HCT116 (cell line): ENCODE measurements around the gene BTBD18. TPM values are rescaled to one million over a fixed set of nuclear protein-coding genes. Genes with fewer than 3 reads are reported as not detected.

Source experiments
- ATAC-seq: fragments of 200-7000 bp; cut with Tn5 transposase; 2 replicates; pipeline ENCODE4 v1.9.1; 2020; ENCODE audit warnings: mild to moderate bottlenecking, moderate library complexity
- BruUV-seq: library from RNA; stranded (reverse); fragments of 400-500 nt; replicated peaks from 2 replicates; lab custom pipeline; 2021; lab: Mats Ljungman, UMichigan
- CTCF ChIA-PET: fragments of 300-600 bp; sonication (Branson Sonifier 250); formaldehyde crosslinking; loops from one replicate; lab custom pipeline; 2021; ENCODE audit warnings: antibody characterized with exemption; lab: Charles Lee
- POLR2A ChIA-PET: fragments of 300-600, 350-600 bp; sonication (Branson Sonifier 250); formaldehyde crosslinking; loops from one replicate; lab custom pipeline; 2021; ENCODE audit warnings: antibody characterized with exemption; lab: Charles Lee
- RAD21 ChIA-PET, 2 experiments: fragments of 300-600 bp; sonication (Branson Sonifier 250); formaldehyde crosslinking; loops; one replicate each; lab custom pipeline; 2023; ENCODE audit warnings: low total read pairs in 2 of 2; ENCODE audit not compliant: uncharacterized antibody in 2 of 2, unreplicated experiment in 2 of 2, low non-redundant PET in 1 of 2; lab: Charles Lee
- DNase-seq: peaks from one replicate; pipeline ENCODE4 v3.0.0-alpha.2; 2010; ENCODE audit warnings: low read depth, low spot score
- H2AFZ ChIP-seq: fragments of 200-600 bp; shearing (Covaris generic), sonication (generic); 2 replicates; pipeline ENCODE4 v1.6.1; 2017; ENCODE audit warnings: low read depth, mixed run types, mixed read lengths, antibody characterized with exemption, low read length; ENCODE audit not compliant: poor library complexity, severe bottlenecking
- H3K27ac ChIP-seq: 2 replicates; pipeline ENCODE4 v1.5.1; 2012; ENCODE audit warnings: low read depth, low read length
- H3K27me3 ChIP-seq: fragments of 200-600 bp; sonication (generic); 2 replicates; pipeline ENCODE4 v1.6.1; 2016; ENCODE audit warnings: mixed run types, low read length, mixed read lengths; ENCODE audit not compliant: insufficient read depth
- H3K36me3 ChIP-seq, 2 experiments: fragments of 200-500 bp in 1 of 2; fragments of 200-600 bp in 1 of 2; sonication (Bioruptor generic) in 1 of 2; sonication (generic) in 1 of 2; 2 replicates each; pipeline versions ENCODE4 v1.5.1 to v1.6.1; 2014 to 2016; ENCODE audit warnings: low read length in 2 of 2, inconsistent platforms in 1 of 2, mixed read lengths in 1 of 2, mixed run types in 1 of 2; ENCODE audit not compliant: insufficient read depth in 2 of 2, control insufficient read depth in 1 of 2
- H3K4me1 ChIP-seq, 2 experiments: fragments of 200-600 bp in 1 of 2; sonication (generic) in 1 of 2; 2 replicates each; pipeline versions ENCODE4 v1.5.1 to v1.6.1; 2012 to 2017; ENCODE audit warnings: low read length in 2 of 2, inconsistent platforms in 1 of 2, mild to moderate bottlenecking in 1 of 2, mixed read lengths in 1 of 2, mixed run types in 1 of 2, moderate library complexity in 1 of 2; ENCODE audit not compliant: insufficient read depth in 2 of 2, control insufficient read depth in 1 of 2
- H3K4me2 ChIP-seq: fragments of 200-600 bp; sonication (generic); 2 replicates; pipeline ENCODE4 v1.6.1; 2017; ENCODE audit warnings: mixed run types, low read length, mixed read lengths
- H3K4me3 ChIP-seq, 2 experiments: fragments of 200-600 bp in 1 of 2; sonication (generic) in 1 of 2; replicated peaks in 1 of 2; 2 replicates each; pipeline ENCODE4 v1.5.1; 2011 to 2016; ENCODE audit warnings: low read length in 2 of 2, control low read depth in 1 of 2, low read depth in 1 of 2, mild to moderate bottlenecking in 1 of 2, mixed read lengths in 1 of 2, mixed run types in 1 of 2
- H3K79me2 ChIP-seq: fragments of 200-600 bp; sonication (generic); 2 replicates; pipeline ENCODE4 v1.6.1; 2017; ENCODE audit warnings: mild to moderate bottlenecking, mixed run types, low read length, moderate library complexity, mixed read lengths; ENCODE audit not compliant: insufficient read depth
- H3K9ac ChIP-seq: fragments of 200-600 bp; sonication (generic); 2 replicates; pipeline ENCODE4 v1.6.1; 2016; ENCODE audit warnings: low read length, mixed read lengths
- H3K9me2 ChIP-seq: fragments of 200-600 bp; sonication (generic), shearing (Covaris generic); 2 replicates; pipeline ENCODE4 v1.6.1; 2017; ENCODE audit warnings: mixed run types, mild to moderate bottlenecking, moderate library complexity; ENCODE audit not compliant: insufficient read depth
- H3K9me3 ChIP-seq, 2 experiments: fragments of 200-500 bp in 1 of 2; fragments of 200-600 bp in 1 of 2; sonication (Bioruptor generic) in 1 of 2; sonication (generic) in 1 of 2; 2 replicates each; pipeline ENCODE4 v1.6.1; 2014 to 2017; ENCODE audit warnings: low read length in 2 of 2, mixed read lengths in 2 of 2, inconsistent platforms in 1 of 2, low read depth in 1 of 2, mild to moderate bottlenecking in 1 of 2, mixed run types in 1 of 2, moderate library complexity in 1 of 2; ENCODE audit not compliant: control insufficient read depth in 1 of 2, insufficient read depth in 1 of 2
- H4K20me1 ChIP-seq: fragments of 200-600 bp; sonication (generic), shearing (Covaris generic); 2 replicates; pipeline ENCODE4 v1.6.1; 2017; ENCODE audit warnings: mixed run types, mild to moderate bottlenecking, moderate library complexity; ENCODE audit not compliant: insufficient read depth
- ATF3 ChIP-seq: IDR thresholded peaks from 2 replicates; pipeline ENCODE4 v1.6.1; 2012
- CTCF ChIP-seq, 3 experiments: fragments of 200-600 bp in 1 of 3; sonication (generic) in 1 of 3; IDR thresholded peaks in 2 of 3; conservative IDR thresholded peaks in 1 of 3; 2 replicates each; pipeline ENCODE4 v1.5.1; 2012 to 2017; ENCODE audit warnings: low read depth in 2 of 3, low read length in 2 of 3, antibody characterized with exemption in 1 of 3, borderline replicate concordance in 1 of 3, control low read depth in 1 of 3, mild to moderate bottlenecking in 1 of 3, mixed read lengths in 1 of 3, mixed run types in 1 of 3, moderate library complexity in 1 of 3; ENCODE audit not compliant: insufficient read depth in 1 of 3
- EGR1 ChIP-seq: IDR thresholded peaks from 2 replicates; pipeline ENCODE4 v1.6.1; 2012; ENCODE audit warnings: low read depth
- ELF1 ChIP-seq: IDR thresholded peaks from 2 replicates; pipeline ENCODE4 v1.6.1; 2012; ENCODE audit warnings: low read depth, borderline replicate concordance
- FOSL1 ChIP-seq: IDR thresholded peaks from 2 replicates; pipeline ENCODE4 v1.6.1; 2012; ENCODE audit warnings: low read depth
- MAX ChIP-seq: IDR thresholded peaks from 2 replicates; pipeline ENCODE4 v1.6.1; 2012
- SIN3A ChIP-seq: IDR thresholded peaks from 2 replicates; pipeline ENCODE4 v1.6.1; 2012; ENCODE audit warnings: low read depth
- ZBTB33 ChIP-seq: IDR thresholded peaks from 2 replicates; pipeline ENCODE4 v1.6.1; 2011; ENCODE audit warnings: mild to moderate bottlenecking, low read length, moderate library complexity; ENCODE audit not compliant: insufficient replicate concordance; ENCODE audit errors: extremely low read depth
- ZFX ChIP-seq: fragments of 450-650 bp; IDR thresholded peaks from 2 replicates; pipeline ENCODE4 v1.6.1; 2017
- intact Hi-C: fragments of 100-400 bp; cut with micrococcal nuclease; formaldehyde crosslinking; loops from 2 replicates; pipeline ENCODE4 v1.10.0; 2022
- total RNA-seq: library from RNA; stranded (reverse); gene quantifications from one replicate; pipeline ENCODE4 v1.2.1, GENCODE V29; 2021; ENCODE audit not compliant: unreplicated experiment

The BTBD18 gene
- total RNA-seq, 1 experiment from 2014 or later: not detected

- Histone ChIP-seq H3K27ac (no peak overlapping the region), H3K4me3 (no peak overlapping the region), H3K9me2 (no peaks in the 10 kb centered on the region), H3K9ac (no peak overlapping the region), H2AFZ (no peak overlapping the region), H3K27me3 (no peaks in the 10 kb centered on the region), H3K4me2 (no peak overlapping the region), H3K79me2 (no peaks in the 10 kb centered on the region), H4K20me1 (no peaks in the 10 kb centered on the region), H3K9me3 (no peaks in the 10 kb centered on the region), H3K36me3 (peaks cover 32 to 48% of the 10 kb centered on the region in 2 experiments), H3K4me1 (no peaks in the 10 kb centered on the region)
- intact Hi-C loops: no loop called here
- TF ChIP-seq CTCF (IDR thresholded peaks at IDR 0.05 in 2 of 3, conservative IDR thresholded peaks at IDR 0.05 in 1 of 3; ENCODE audit: borderline replicate concordance in 1 of 3, insufficient read depth in 1 of 3, low read depth in 2 of 3, low read length in 2 of 3) (no peak), EGR1 (no peak), FOSL1 (no peak), SIN3A (no peak), MAX (no peak), ZFX (no peak), ELF1 (no peak), ZBTB33 (no peak), ATF3 (no peak)
- ChIA-PET POLR2A (no interaction called here), RAD21 (no interaction called here), CTCF (interaction anchor here (1.0 kb wide), 1 partner anchor 102 kb away, joined by 3 read pairs; no protein-coding TSS in a partner anchor)
- no TSS peak for BruUV-seq
- ATAC-seq (no peak), DNase-seq (no peak)
These were observed 52.7 kb downstream of the BTBD18 start for GRCh38 chr11:57698843-57699365.

Other genes with a start within 250 kb of the BTBD18 start
- 11.8 TPM for gene SLC43A1, start 236.1 kb downstream of the BTBD18 start, total RNA-seq
- 65.6 TPM for gene TIMM10, start 221.1 kb downstream of the BTBD18 start, total RNA-seq
- gene SMTNL1, start 214.2 kb downstream of the BTBD18 start, total RNA-seq: not detected
- 24.8 TPM for gene UBE2L6, start 184.1 kb downstream of the BTBD18 start, total RNA-seq
- gene SERPING1, start 154.1 kb downstream of the BTBD18 start, total RNA-seq: 3.4 TPM
- 0.32 TPM for gene YPEL4, start 101.9 kb downstream of the BTBD18 start, total RNA-seq
- 17.7 TPM for gene CLP1, start 94.1 kb downstream of the BTBD18 start, total RNA-seq
- gene ZDHHC5, start 83.7 kb downstream of the BTBD18 start, total RNA-seq: 64.1 TPM
- gene MED19, start 39.6 kb downstream of the BTBD18 start, total RNA-seq: 18.0 TPM
- gene TMX2, start 39.2 kb downstream of the BTBD18 start, total RNA-seq: 93.9 TPM
- gene SELENOH, start 10.3 kb downstream of the BTBD18 start, total RNA-seq: 194 TPM
- gene CTNND1, start 10.0 kb upstream of the BTBD18 start, total RNA-seq: 157 TPM